NT2/D1 (cell line): ENCODE data around the gene CTAGE4.
A peak's percentile ranks its signal among the peaks of the same experiment; 100 is the strongest.
"Not testable (repeated sequence)": the region's sequence is repeated elsewhere in the genome, so short reads cannot be mapped to it uniquely, and the experiment has no call there.

Experiments
- DNase-seq: peaks from one replicate; pipeline ENCODE4 v3.0.0-alpha.2; 2011; ENCODE audit warnings: low read depth, low spot score
- H3K27me3 ChIP-seq: 2 replicates; pipeline ENCODE4 v1.6.0; 2011; ENCODE audit warnings: mild to moderate bottlenecking; ENCODE audit not compliant: insufficient read length, insufficient read depth
- H3K36me3 ChIP-seq: 2 replicates; pipeline ENCODE4 v1.6.1; 2011; ENCODE audit warnings: mild to moderate bottlenecking, low read length, mixed read lengths; ENCODE audit not compliant: insufficient read depth, insufficient read length
- H3K4me1 ChIP-seq: 2 replicates; pipeline ENCODE4 v1.5.1; 2011; ENCODE audit not compliant: insufficient read depth, insufficient read length
- H3K4me3 ChIP-seq: 2 replicates; pipeline ENCODE4 v1.5.1; 2011; ENCODE audit warnings: low read depth; ENCODE audit not compliant: insufficient read length
- H3K9ac ChIP-seq: 2 replicates; pipeline ENCODE4 v1.6.0; 2011; ENCODE audit warnings: low read depth; ENCODE audit not compliant: insufficient read length
- H3K9me3 ChIP-seq: 2 replicates; pipeline ENCODE4 v1.5.1; 2011; ENCODE audit warnings: mild to moderate bottlenecking, low read length; ENCODE audit not compliant: insufficient read depth
- SUZ12 ChIP-seq: IDR thresholded peaks from 2 replicates; pipeline ENCODE4 v1.6.1; 2011; ENCODE audit not compliant: insufficient read length, insufficient read depth; ENCODE audit errors: extremely low read depth
- YY1 ChIP-seq: IDR thresholded peaks from 2 replicates; pipeline ENCODE4 v1.6.1; 2011; ENCODE audit not compliant: insufficient read length, insufficient read depth
- ZNF274 ChIP-seq: IDR thresholded peaks from 2 replicates; pipeline ENCODE4 v1.6.1; 2011; ENCODE audit warnings: mild to moderate bottlenecking, low read depth, low read length

The CTAGE4 gene

DNA sequence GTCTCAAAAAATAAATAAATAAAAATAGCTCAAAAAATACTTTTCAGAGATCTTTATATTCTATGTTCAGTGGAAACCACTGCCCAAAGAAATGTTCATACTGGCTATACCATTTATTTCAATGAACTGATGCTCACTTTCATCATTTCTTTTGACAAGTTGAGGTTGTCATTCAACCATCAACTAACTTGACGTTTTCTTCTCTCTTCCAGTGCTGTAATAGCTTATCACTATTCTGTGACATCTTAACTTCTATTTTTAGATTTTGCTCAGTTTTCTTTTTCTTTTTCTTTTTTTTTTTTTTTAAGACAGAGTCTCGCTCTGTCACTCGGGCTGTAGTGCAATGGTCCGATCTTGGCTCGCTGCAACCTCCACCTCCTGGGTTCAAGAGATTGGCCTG lies 8.7 kb upstream of the CTAGE4 start:
- H3K27me3 ChIP-seq, result no peaks in the 10 kb centered on the region
- no peak for DNase-seq
- no peaks in the 10 kb centered on the region for H3K36me3 ChIP-seq
- no peaks in the 10 kb centered on the region for H3K4me1 ChIP-seq
- no peak overlapping the region for H3K4me3 ChIP-seq
- H3K9ac ChIP-seq, result no peak overlapping the region
- TF ChIP-seq SUZ12 (no peak), YY1 (no peak), ZNF274 (no peak)
- H3K9me3 ChIP-seq, result no peaks in the 10 kb centered on the region

DNA sequence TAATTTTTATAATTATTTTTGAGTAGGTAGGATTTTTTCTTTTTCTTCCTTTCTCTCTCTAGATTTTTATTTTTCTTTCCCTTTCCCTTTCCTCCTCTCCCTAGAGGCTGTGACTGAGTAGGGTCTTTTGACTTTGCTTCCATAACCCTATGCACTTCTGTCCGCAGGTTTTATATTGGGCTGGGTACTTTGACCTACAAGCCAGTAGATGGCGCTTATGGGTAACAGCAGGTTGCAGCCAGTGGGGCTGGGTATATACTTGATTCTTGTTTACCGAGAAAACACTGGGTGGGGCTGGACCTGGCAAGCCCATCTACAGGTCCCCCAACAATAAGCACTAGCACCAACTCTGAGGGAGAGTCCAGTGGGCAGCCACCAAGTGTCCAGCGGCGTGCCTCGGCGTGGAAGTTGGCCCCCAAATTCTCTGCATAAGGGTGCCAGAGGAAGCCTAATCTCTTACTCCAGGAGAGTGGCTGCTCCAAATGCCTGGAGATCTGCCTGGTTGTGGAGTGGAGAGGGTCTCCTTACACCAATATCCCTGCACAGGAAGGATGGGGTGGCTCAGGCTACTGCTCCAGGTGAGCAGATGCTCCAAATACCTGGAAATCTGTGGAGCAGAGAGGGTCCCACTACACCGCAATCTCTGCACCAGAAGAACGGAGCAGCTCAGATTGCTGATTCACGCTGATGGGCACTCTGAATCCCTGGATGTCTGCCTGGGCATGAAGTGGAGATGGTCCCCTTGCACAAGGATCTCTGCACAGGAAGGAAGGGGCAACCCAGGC lies 4.7 kb upstream of the CTAGE4 start:
- not testable (repeated sequence) for H3K4me3 ChIP-seq, H3K4me1 ChIP-seq, H3K9me3 ChIP-seq, H3K36me3 ChIP-seq, H3K27me3 ChIP-seq, H3K9ac ChIP-seq
- peak; percentile 9 for DNase-seq

DNA sequence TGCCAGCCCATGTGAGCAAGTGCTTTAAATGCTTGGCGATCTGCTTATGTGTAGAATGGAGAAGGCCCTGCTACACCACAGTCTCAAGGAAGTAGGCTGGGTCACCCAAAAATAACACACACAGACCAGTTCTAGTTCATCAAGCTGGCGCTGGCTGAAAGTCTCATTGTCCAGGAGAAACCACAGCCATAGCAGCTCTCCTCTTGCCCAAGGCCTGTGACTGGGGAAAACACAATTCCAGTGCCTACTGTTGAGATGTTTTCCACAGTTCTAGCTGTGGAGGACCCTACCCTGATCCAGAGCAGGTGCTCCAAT lies 4.1 kb upstream of the CTAGE4 start:
- not testable (repeated sequence) for H3K9ac ChIP-seq, H3K4me1 ChIP-seq, H3K36me3 ChIP-seq, H3K27me3 ChIP-seq, H3K9me3 ChIP-seq, H3K4me3 ChIP-seq, DNase-seq

DNA sequence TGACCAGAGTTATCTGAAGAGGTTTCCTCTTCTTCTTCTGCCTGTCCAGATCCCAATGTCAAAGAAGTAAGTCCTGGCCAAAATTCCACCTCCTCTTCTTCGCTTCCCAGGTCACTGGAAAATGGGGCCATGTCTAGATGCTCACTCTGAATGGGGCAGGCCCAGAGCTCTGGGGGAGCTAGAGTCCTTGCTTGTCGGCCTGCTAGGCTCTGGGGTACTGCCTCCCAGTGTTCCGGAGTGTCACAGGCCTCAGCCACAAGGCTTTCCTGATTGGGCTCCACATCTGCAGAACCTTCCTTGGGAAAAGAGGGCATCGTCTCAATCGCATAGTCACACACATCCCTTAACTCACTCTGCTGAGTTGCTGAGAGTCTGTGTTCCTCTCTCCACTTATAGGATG lies 4.6 kb downstream of the CTAGE4 start:
- H3K36me3 ChIP-seq, H3K9ac ChIP-seq, H3K4me3 ChIP-seq, H3K27me3 ChIP-seq, H3K4me1 ChIP-seq, H3K9me3 ChIP-seq, DNase-seq: not testable (repeated sequence)

DNA sequence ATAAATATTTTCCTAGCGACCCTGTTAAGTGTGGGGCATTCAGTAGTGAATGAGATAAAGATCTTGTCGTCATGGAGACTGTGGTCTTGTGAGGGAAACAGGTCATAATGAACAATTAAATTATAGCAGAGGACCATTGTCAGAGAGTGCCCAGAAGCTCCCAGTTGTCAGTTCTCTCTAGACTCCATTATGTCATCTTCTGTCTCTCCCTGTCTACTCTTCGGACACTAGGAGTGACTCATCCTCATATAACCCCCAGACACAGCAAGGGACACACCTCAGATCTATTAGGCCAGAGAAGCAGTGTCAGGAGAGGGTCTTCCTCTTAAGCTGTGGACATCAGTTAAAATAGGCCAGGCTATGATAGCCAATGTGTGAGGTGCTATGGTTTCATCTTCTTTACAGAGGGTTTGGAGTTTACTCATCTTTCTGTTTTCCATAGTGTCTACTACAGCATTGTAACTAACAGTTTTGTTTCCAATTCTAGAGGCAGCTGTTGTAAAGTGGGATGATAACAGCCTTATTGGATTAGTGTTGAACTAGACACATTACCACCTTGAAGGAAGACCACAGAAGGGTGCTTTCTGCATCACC lies 5.4 kb downstream of the CTAGE4 start:
- H3K4me3 ChIP-seq, H3K36me3 ChIP-seq, H3K4me1 ChIP-seq, H3K9ac ChIP-seq, H3K27me3 ChIP-seq, DNase-seq, H3K9me3 ChIP-seq: not testable (repeated sequence)

DNA sequence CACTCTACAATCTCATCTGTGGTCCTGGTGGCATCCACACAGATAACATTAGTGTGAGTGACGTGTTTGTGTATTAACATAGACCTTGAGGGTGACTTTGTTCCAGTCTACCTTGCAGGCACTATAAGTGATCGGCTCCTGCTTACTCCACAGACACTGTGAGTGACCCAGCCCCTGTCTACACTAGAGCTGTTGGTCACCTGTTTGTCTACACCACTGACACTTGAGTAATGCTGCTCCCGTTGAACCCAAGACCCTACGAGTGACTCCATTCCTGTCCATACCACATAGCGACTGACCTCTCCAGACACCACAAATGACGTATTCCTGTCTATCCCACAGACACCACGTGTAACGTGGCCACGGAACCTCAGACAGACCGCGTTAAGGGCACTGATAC lies 10.5 kb downstream of the CTAGE4 start:
- H3K4me1 ChIP-seq, H3K36me3 ChIP-seq, H3K9me3 ChIP-seq: not testable (repeated sequence)

DNA sequence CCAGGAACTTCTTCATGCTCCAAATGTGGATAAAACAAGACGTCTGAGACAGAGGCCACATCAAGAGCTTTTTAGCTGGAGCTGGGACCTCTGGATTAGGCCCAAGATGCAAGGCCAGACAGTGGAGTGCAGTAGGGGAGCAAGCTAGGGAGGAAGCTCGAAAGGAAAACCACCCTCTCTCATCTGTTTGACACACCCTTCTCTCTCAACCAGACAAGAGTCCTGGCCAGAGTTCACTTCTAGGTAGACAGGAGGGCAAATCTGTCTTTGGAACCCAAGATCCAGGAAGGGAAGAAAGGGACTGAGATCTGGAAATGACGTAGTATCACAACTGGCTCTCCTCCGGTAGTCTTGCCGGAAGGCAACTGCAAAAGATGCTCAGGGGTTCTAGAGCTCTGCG lies 11.2 kb downstream of the CTAGE4 start:
- not testable (repeated sequence) for H3K4me1 ChIP-seq, DNase-seq, H3K27me3 ChIP-seq, H3K9ac ChIP-seq, H3K4me3 ChIP-seq, H3K9me3 ChIP-seq, H3K36me3 ChIP-seq

More for the DNA sequence above, 10.5 kb downstream of the CTAGE4 start:
- not testable (repeated sequence) for H3K27me3 ChIP-seq, DNase-seq, H3K9ac ChIP-seq, H3K4me3 ChIP-seq

DNA sequence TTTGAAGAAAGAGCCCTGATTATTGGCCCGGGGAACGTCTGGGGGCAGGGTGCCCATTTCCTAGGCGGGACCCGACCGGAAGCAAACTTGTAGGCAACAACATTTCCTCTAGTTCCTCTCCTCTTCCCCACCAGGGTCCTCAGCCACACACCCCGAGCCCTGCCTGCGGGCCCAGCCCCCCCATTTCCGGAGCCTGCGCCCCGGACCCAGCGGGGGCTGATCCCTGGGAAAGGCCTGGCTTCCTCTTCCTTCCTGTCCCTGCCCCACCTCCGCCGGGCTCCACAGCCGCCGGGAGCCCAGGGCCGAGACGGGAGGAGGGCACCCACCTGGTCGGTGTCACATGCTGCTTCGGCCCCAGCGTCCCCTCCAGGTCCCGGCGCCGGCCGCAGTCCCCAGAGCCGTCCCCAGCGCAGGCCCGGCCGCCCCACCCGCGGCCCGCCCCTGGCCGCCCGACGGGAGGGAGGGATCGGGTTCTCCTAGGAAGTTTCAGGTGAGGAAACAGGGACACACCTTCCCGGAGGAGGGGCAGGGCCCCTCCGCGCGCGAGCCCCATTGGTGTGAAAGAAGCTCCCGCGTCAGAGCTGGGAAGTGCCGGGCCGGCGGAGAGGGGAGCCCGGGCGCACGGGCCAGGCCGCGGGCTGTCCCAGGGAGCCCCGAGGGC lies 12.1 kb downstream of the CTAGE4 start, which contains the start of gene ARHGEF35:
Gene ARHGEF35 (minus strand): TSS at position 622 of the 661 bp plus-strand sequence. CDS start 7,450 bp downstream, outside the sequence.
- H3K4me1 ChIP-seq, DNase-seq, H3K9me3 ChIP-seq, H3K9ac ChIP-seq, H3K4me3 ChIP-seq, H3K27me3 ChIP-seq, H3K36me3 ChIP-seq: not testable (repeated sequence)

DNA sequence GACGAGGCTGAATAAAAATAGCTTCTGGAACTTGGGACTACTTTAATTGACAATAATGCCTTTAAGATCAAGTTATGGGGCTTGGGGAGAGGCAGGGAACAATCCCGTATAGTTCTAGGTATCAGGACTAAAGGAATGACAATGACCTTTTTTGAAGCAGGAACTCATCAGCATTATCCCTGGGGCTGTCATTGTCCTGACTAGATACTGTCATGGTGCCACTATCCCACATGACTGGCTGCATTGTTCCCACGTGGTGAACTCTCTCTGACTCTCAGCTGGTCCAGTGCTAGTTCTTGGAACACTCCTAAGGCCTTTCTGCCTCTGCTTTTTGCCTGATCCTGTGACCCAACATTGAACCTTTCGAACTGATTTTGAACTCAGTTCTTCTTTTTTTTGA lies 15.7 kb downstream of the CTAGE4 start:
- not testable (repeated sequence) for DNase-seq, H3K36me3 ChIP-seq, H3K9me3 ChIP-seq, H3K9ac ChIP-seq, H3K27me3 ChIP-seq, H3K4me3 ChIP-seq, H3K4me1 ChIP-seq

DNA sequence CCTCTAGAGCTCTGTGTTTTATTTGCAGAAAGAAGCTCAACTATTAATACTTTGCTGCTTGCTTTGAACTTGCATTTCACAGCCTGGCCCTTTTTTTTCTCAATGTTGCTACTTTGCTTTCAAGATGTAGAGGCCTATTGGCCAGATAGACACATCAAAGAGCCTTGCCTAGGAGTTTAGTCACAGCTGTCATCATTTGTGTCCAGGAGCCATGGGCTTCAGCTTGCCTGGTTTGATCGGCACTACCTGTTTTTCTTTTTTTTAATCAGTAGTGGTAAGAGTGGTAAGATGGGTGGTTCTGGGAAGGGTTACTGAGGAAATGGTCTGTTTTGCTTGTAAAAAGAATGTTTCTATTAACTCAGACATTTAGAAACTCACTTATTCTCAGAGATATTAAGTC lies 18.7 kb downstream of the CTAGE4 start:
- not testable (repeated sequence) for DNase-seq

DNA sequence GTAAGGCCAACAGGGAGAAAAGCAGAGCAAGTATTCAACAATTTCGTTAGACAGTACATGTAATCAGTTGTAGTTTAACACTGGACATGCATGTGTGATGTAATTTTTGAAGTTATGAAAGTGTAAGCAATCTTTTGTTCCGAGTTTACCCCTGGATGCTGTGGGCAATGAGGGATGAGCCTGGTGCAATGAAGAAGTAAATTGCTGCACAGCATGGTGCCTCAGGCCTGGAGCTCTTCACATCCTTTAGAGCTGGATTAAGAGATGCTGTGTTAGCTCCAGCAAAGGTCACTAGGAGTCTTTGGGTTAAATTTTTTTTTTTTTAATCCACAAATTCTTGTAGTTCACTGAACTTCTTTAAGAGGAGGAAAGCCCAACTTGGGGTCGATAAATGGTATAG lies 19.8 kb downstream of the CTAGE4 start:
- not testable (repeated sequence) for H3K9ac ChIP-seq, H3K4me1 ChIP-seq, H3K4me3 ChIP-seq, DNase-seq, H3K36me3 ChIP-seq, H3K9me3 ChIP-seq, H3K27me3 ChIP-seq

More for the DNA sequence above, 18.7 kb downstream of the CTAGE4 start:
- H3K4me3 ChIP-seq, H3K27me3 ChIP-seq, H3K9ac ChIP-seq, H3K9me3 ChIP-seq, H3K4me1 ChIP-seq, H3K36me3 ChIP-seq: not testable (repeated sequence)
